HUES6 (cell line): ENCODE measurements around the gene EEIG1.

ENCODE experiments used
- H3K27ac ChIP-seq: 2 replicates; pipeline ENCODE4 v1.7.0; 2013; ENCODE audit warnings: low read depth, mild to moderate bottlenecking, low read length, inconsistent platforms
- H3K27me3 ChIP-seq: 2 replicates; pipeline ENCODE4 v1.6.1; 2013; ENCODE audit warnings: low read length; ENCODE audit not compliant: control insufficient read depth, insufficient read depth
- H3K36me3 ChIP-seq: 2 replicates; pipeline ENCODE4 v1.6.1; 2013; ENCODE audit warnings: low read length; ENCODE audit not compliant: control insufficient read depth, insufficient read depth
- H3K4me1 ChIP-seq: 2 replicates; pipeline ENCODE4 v1.6.1; 2013; ENCODE audit warnings: low read length; ENCODE audit not compliant: control insufficient read depth, insufficient read depth
- H3K4me3 ChIP-seq: 2 replicates; pipeline ENCODE4 v1.5.1; 2013; ENCODE audit warnings: low read depth, low read length
- H3K9ac ChIP-seq: one replicate; pipeline ENCODE4 v1.6.1; 2013; ENCODE audit warnings: mild to moderate bottlenecking, low read length
- H3K9me3 ChIP-seq: 2 replicates; pipeline ENCODE4 v1.6.1; 2013; ENCODE audit warnings: low read depth, low read length; ENCODE audit not compliant: control insufficient read depth, insufficient read depth

EEIG1 gene

DNA sequence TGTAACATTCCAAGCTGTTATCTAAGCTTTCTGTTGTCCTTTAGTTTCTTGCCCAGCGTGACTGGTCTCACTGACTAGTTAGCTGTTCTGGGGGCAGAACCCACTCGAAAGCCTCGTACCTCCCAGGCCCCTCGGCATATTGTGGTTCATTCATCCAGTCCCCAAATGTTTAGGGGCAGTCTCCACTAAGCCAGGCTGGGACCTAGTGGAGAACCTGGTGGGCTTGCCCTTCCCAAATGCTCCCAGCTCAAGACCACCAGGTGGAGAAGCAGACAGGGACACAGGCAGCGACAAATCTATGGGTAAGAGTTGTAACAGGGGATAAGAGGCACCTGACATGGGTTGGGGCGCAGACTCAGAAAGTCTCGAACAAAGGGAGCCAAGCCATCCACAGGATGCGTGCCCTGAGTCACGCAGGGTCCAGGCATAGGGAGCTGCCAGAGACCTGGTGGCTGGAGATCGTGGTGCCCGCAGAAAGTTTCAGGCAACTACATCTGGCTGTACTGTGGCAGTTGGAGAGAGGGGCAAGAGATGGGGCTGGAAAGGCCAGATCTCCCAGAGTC lies 851 bp upstream of the EEIG1 start:
- Histone ChIP-seq H3K4me1 (peaks cover 33% of the 10 kb centered on the region), H3K36me3 (no peaks in the 10 kb centered on the region), H3K27me3 (no peaks in the 10 kb centered on the region), H3K4me3 (peak overlapping the region; percentile 60), H3K27ac (peak overlapping the region; percentile 68), H3K9ac (peak overlapping the region; percentile 80), H3K9me3 (no peaks in the 10 kb centered on the region)

DNA sequence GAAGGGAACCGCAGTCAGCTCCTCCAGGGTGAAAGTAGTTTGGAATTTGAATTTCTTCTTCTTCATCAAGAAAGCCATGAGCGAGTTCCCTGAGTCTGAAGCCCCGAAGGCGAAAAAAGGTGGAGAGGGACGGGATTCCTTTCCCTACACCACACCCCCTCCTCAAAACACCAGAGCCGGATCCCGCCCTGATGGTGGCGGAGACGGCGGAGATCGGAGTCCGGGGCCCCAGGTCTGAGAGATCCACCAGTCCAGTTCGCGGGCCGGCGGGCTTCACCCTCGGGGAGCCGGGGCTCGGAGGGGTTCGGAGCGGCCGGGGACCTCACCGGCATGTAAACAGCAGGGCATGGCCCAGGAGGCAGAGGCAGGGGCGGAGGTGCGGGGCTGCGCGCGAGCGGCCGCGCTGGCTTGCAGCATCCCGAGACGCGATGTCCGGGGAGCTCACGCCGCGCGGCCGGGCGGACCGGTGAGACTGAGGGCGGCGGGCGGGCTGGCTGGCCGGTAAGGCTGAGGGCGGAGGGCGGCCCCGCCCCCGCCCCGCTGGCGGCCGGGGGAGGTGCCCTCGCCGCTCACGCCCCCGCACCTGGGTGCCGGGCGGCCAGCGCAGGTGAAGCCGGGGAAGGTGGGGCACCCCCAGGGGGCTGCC lies 606 bp downstream of the EEIG1 start:
- Histone ChIP-seq H3K4me1 (peaks cover 44% of the 10 kb centered on the region), H3K27me3 (no peaks in the 10 kb centered on the region), H3K36me3 (no peaks in the 10 kb centered on the region), H3K27ac (no peak overlapping the region), H3K4me3 (peak overlapping the region; percentile 82), H3K9ac (peak overlapping the region; percentile 69), H3K9me3 (no peaks in the 10 kb centered on the region)

DNA sequence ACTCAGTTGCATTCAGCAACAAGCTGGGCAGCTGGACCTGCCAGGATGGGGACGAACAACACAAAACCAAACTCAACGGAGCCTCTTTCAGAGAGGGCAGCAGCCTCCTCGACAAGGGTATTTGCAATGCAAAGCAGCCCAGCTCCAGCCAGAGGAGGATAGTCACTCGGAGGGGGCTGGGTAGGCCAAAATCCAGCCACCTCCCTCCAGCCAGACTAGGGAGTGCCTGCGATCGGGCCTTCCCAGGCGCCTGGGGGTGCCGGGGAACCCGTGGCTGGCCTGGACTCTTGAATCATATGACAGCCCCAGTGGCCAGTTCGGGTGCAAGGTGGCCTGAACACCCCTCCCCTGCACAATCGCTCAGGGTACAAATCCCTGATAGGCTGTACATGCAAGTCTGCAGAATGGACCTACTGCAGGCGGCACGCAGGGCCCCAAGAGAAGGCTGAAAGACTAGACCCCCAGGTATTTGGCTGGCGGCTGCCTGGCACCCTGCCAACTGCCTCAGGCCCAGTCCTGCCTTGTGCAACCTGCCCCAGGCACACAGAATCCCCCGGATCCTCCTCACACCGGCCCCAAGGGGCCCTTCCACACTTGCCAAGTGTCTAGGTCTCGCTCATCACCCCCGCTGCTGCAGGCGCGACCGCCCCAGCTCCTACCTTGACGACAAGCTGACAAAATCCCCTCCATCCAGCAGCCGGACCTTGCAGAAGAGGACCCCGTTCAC lies 1.3 kb downstream of the EEIG1 start:
- no peaks in the 10 kb centered on the region for H3K9me3 ChIP-seq
- peak overlapping the region; percentile 82 for H3K4me3 ChIP-seq
- H3K27ac ChIP-seq = peak overlapping the region; percentile 12; the same call in 1 of the 2 replicates
- H3K4me1 ChIP-seq = peaks cover 46% of the 10 kb centered on the region
- no peaks in the 10 kb centered on the region for H3K36me3 ChIP-seq
- no peaks in the 10 kb centered on the region for H3K27me3 ChIP-seq
- H3K9ac ChIP-seq = peak overlapping the region; percentile 69

DNA sequence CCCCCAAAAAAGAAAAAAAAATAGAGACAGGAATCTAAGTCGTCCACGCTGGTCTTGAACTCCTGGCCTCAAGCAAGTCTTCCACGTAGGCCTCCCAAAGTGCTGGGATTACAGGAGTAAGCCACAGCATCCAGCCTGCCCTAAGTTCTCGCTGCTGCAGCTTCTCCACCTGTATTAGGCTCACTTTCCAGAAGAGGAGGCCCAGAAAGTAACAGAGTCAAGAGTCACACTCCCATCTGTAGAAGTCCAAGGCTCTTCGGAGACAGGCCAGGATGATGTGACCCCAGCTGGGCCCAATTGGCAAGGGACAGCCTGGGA lies 1.8 kb downstream of the EEIG1 start:
- H3K27me3 ChIP-seq = no peaks in the 10 kb centered on the region
- peaks cover 52% of the 10 kb centered on the region for H3K4me1 ChIP-seq
- H3K9me3 ChIP-seq = no peaks in the 10 kb centered on the region
- H3K36me3 ChIP-seq = no peaks in the 10 kb centered on the region
- peak overlapping the region; percentile 82 for H3K4me3 ChIP-seq
- peak overlapping the region; percentile 69 for H3K9ac ChIP-seq
- peak overlapping the region; percentile 12; the same call in 1 of the 2 replicates for H3K27ac ChIP-seq

DNA sequence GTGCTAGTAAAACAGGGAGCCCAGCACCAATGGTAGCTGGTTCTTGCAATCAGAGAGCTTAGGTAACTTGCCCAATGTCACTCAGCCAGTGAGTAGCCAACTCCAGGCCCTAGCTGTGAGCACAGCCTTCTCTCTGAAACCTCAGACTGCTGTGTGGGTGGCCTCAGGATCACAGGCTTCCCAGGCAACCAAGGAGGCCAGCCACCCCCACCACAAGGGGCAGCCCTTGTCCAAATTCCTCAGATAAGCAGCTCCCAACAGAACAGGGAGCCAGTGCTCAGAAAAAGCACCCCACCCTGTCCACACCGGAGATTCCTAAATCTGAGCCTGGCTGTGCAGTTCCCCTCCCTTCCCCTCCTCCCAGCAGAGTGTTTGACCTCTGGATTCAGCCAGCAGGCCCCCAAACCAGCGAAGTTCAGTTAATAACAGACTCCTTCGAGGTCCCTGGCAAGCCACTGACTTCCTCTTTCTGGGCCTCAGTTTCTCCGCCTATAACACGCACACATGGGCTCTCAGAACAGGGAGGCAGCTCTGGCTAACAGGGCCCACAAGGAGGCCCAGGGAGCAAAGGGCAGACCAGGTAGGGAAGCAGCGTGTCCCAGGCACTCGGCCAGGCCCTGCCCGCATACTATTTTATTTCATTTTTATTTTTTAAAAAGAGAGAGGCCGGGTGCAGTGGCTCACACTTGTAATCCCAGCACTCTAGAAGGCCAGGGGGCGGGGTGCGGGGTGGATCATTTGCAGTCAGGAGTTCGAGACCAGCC lies 2.7 kb downstream of the EEIG1 start:
- no peaks in the 10 kb centered on the region for H3K27me3 ChIP-seq
- H3K9me3 ChIP-seq = no peaks in the 10 kb centered on the region
- no peaks in the 10 kb centered on the region for H3K36me3 ChIP-seq
- H3K9ac ChIP-seq = peak overlapping the region; percentile 30
- H3K4me3 ChIP-seq = peak overlapping the region; percentile 82
- H3K27ac ChIP-seq = peak overlapping the region; percentile 26
- peaks cover 61% of the 10 kb centered on the region for H3K4me1 ChIP-seq

DNA sequence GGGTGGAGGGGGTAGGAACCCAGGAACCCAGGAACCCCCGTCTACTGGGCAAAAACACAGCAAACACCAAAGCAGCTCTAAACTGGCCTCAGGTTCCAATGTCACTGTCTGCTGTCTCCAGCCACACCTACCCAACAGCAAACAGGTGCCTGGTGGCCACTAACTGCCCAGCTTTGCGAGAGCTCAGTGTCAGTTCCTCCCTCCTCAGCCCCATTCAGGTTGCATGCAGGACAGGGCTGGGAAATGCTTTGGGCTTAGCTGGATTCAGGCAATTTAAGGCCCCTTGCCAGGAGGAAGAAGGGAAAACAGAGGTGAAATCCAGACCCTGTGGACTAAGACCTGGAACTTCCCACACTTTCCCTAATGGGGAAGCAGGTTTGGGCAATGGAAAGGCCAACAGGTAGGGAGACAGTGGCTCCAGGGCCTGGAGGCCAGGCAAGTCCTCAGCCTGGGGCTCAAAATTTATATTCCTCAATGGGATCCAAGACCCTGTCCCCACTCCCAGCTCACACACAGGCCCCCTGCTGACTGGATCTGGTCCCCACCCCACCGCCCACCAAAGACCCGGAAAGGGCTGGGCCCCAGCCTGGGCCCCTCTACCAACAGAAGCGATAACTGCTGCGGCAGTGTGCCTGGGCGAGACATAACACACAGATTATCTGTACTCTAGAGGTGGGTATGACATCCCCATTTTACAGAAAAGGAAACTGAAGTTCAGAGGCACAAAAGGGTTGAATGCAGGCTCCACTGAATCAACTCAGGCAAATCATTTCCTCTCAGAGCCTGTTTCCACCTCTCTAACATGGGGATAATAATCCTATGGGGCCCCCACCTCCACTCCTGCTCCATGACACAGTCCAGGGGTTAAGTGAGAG lies 3.5 kb downstream of the EEIG1 start:
- Histone ChIP-seq H3K27ac (peak overlapping the region; percentile 26; the same call in 1 of the 2 replicates), H3K36me3 (no peaks in the 10 kb centered on the region)

DNA sequence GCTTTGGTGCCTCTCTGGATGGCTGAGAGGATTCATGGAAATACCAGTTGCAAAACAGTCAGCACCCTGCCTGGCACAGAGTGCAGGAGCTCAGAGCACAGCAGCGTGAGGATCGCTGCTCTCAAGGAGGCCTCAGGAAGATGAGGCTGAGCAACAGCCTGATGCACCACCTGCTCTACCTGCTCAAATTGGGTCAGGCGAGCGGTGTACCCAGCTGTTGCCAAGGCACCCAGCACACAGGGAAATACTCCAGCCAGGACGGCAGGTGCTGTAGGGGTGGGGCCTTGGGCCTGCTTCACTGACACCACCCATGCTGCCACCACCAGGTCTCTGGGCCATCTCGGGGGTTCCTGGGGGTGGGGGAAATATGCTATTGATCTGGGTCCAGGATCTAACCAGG lies 4.3 kb downstream of the EEIG1 start:
- Histone ChIP-seq H3K27ac (no peak overlapping the region), H3K27me3 (no peaks in the 10 kb centered on the region), H3K9me3 (no peaks in the 10 kb centered on the region), H3K4me1 (peaks cover 72% of the 10 kb centered on the region), H3K9ac (no peak overlapping the region), H3K36me3 (no peaks in the 10 kb centered on the region), H3K4me3 (no peak overlapping the region)

More for the DNA sequence above, 3.5 kb downstream of the EEIG1 start:
- Histone ChIP-seq H3K27me3 (no peaks in the 10 kb centered on the region), H3K9ac (peak overlapping the region; percentile 23), H3K9me3 (no peaks in the 10 kb centered on the region), H3K4me1 (peaks cover 69% of the 10 kb centered on the region), H3K4me3 (peak overlapping the region; percentile 82)

DNA sequence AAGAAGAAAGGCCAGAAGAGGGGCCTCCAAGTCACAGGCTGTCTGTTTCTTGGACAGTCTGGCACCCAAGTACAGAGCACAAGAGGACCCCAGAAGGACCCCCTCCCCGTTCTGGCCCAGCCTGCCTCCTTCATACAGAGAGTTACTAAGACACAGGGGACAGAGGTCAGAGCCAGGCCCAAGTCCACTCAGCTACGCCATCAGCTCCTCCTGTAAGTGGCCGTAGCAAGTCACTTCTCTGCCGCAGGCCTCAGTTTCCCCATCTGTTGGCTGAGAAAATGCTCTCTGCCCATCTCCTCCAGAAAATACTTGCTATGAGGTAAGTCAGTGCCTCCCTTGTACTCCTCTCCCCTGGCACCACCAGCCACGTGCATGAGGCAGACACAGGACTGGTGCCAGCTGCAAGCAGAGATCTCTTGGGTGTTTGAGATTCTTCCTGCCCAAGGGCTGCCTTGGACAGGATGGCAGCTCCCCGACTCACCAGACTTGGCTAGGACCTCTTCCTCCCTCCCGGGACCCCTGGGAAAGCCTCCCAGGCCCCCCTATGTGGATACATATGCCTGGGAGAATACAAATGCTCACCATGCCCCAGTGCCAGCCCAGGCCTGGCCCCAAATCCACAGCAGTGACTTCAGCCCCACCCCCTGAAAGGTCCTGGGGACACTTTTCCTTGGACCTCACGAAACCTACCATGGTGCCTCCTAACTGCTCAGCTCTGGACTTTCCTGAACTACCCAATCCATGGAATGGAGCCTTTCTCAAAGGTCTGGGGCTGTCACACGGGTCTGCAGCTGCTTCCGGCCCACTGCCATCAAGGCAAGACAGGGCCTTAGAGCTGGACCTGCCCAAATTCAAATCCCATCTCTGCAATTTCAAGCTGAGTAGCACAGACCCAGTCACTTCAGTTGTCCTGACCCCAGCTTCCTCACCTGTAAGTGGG lies 5.1 kb downstream of the EEIG1 start:
- H3K9ac ChIP-seq = no peak overlapping the region
- peaks cover 77% of the 10 kb centered on the region for H3K4me1 ChIP-seq
- no peak overlapping the region for H3K4me3 ChIP-seq

DNA sequence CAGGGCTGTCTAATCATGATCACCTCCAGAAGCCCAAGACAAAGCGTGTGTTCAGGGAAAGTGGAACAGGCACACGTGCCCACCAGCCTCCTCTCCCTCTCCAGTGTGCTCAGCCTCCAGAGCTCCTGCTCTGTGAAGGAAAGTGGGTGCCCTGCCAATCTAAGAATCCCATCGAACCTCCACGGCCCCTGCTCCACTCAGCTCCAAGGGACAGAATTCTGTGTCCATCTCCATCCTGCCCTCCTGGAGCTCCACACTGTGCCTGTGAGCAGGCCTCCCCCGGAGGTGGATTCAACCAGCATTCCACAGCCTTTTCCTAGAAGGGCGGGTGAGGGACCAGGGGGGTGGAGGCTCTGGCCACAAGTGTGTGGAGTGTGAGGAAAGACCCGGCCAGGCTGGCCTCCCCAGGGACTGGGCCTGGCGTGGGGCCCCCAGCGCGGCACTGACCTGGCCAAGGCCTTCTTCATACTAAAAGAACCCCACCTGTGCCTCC lies 6.0 kb downstream of the EEIG1 start:
- Histone ChIP-seq H3K27me3 (no peaks in the 10 kb centered on the region), H3K27ac (no peak overlapping the region), H3K36me3 (no peaks in the 10 kb centered on the region), H3K9me3 (no peaks in the 10 kb centered on the region), H3K9ac (no peak overlapping the region), H3K4me3 (no peak overlapping the region), H3K4me1 (peaks cover 81% of the 10 kb centered on the region)

More for the DNA sequence above, 5.1 kb downstream of the EEIG1 start:
- Histone ChIP-seq H3K36me3 (no peaks in the 10 kb centered on the region), H3K27me3 (no peaks in the 10 kb centered on the region), H3K9me3 (no peaks in the 10 kb centered on the region), H3K27ac (no peak overlapping the region)
